GM12878 (cell line): ENCODE data around the gene SCTR. TPM values are rescaled to one million over a fixed set of nuclear protein-coding genes. Genes with fewer than 3 reads are reported as not detected.

Source experiments
- ATAC-seq: fragments of 200-7000 bp; cut with Tn5 transposase; 3 replicates; pipeline ENCODE4 v1.9.1; 2020; ENCODE audit warnings: mild to moderate bottlenecking, moderate library complexity
- BruUV-seq: library from RNA; stranded (reverse); fragments of 400-500 nt; replicated peaks from 2 replicates; lab custom pipeline; 2021; lab: Mats Ljungman, UMichigan
- CTCF ChIA-PET: fragments of 300-600 bp; sonication (Branson Sonifier 250); formaldehyde crosslinking; extraction: SDS; loops from one replicate; lab custom pipeline; 2021; ENCODE audit warnings: inconsistent platforms; lab: Yijun Ruan, JAX
- POLR2A ChIA-PET: fragments of 350-600 bp; formaldehyde crosslinking; extraction: SDS; loops from one replicate; lab custom pipeline; 2021; ENCODE audit warnings: inconsistent platforms; lab: Charles Lee
- RAD21 ChIA-PET: fragments of 300-600 bp; sonication (Branson Sonifier 250); formaldehyde crosslinking; loops from one replicate; lab custom pipeline; 2023; ENCODE audit warnings: antibody characterized with exemption; ENCODE audit not compliant: unreplicated experiment; lab: Charles Lee
- SMC1A ChIA-PET: fragments of 300-600 bp; sonication (Branson Sonifier 250); formaldehyde crosslinking; loops from one replicate; lab custom pipeline; 2023; ENCODE audit not compliant: unreplicated experiment, uncharacterized antibody; lab: Charles Lee
- DNase-seq: peaks from one replicate; pipeline ENCODE4 v3.0.0-alpha.2; 2011; ENCODE audit warnings: low read depth, low spot score
- FAIRE-seq: peaks from 3 replicates; lab custom pipeline; 2011; peaks lifted over from hg19 to GRCh38; lab: Jason Lieb, UNC
- H2AFZ ChIP-seq: 2 replicates; pipeline ENCODE4 v1.6.0; 2011; ENCODE audit warnings: low read depth, low read length, control low read depth; ENCODE audit not compliant: control insufficient read depth
- H3K27ac ChIP-seq: 2 replicates; pipeline ENCODE4 v1.5.1; 2011; ENCODE audit warnings: control low read depth; ENCODE audit not compliant: control insufficient read depth, insufficient read depth
- H3K27me3 ChIP-seq, 2 experiments: replicated peaks in 1 of 2; 2 replicates each; pipeline versions ENCODE4 v1.6.0 to v1.6.1; 2011; ENCODE audit warnings: low read length in 1 of 2; ENCODE audit not compliant: control insufficient read depth in 2 of 2, insufficient read depth in 2 of 2
- H3K36me3 ChIP-seq, 2 experiments: 2 replicates each; pipeline ENCODE4 v1.5.1; 2011; ENCODE audit warnings: low read length in 1 of 2; ENCODE audit not compliant: control insufficient read depth in 2 of 2, insufficient read depth in 2 of 2
- H3K4me1 ChIP-seq: 2 replicates; pipeline ENCODE4 v1.6.1; 2011; ENCODE audit warnings: mild to moderate bottlenecking, low read length, moderate library complexity, mixed read lengths; ENCODE audit not compliant: control insufficient read depth, insufficient read depth
- H3K4me2 ChIP-seq: 2 replicates; pipeline ENCODE4 v1.6.0; 2011; ENCODE audit warnings: control low read depth; ENCODE audit not compliant: control insufficient read depth, insufficient read depth
- H3K4me3 ChIP-seq: fragments of 200-600 bp; sonication (generic); 2 replicates; pipeline ENCODE4 v1.5.1; 2016
- H3K79me2 ChIP-seq: 2 replicates; pipeline ENCODE4 v1.6.0; 2011; ENCODE audit warnings: low read length; ENCODE audit not compliant: control insufficient read depth, insufficient read depth
- H3K9ac ChIP-seq: 2 replicates; pipeline ENCODE4 v1.8.0; 2011; ENCODE audit warnings: low read length, control low read depth, mixed read lengths; ENCODE audit not compliant: control insufficient read depth, insufficient read depth
- H3K9me3 ChIP-seq: replicated peaks from 3 replicates; pipeline ENCODE4 v1.5.1; 2011; ENCODE audit warnings: mild to moderate bottlenecking, low read length; ENCODE audit not compliant: control insufficient read depth, insufficient read depth
- H4K20me1 ChIP-seq: 2 replicates; pipeline ENCODE4 v1.6.0; 2011; ENCODE audit not compliant: control insufficient read depth, insufficient read depth
- ASH2L ChIP-seq: fragments of 300-600, 200-600 bp; sonication (generic); IDR thresholded peaks from 2 replicates; pipeline ENCODE4 v1.6.1; 2017; ENCODE audit warnings: low read depth, mild to moderate bottlenecking, borderline replicate concordance
- BACH1 ChIP-seq: fragments of 450-650 bp; IDR thresholded peaks from 2 replicates; pipeline ENCODE4 v1.6.1; 2017; ENCODE audit warnings: mild to moderate bottlenecking, borderline replicate concordance
- CHD2 ChIP-seq: IDR thresholded peaks from 2 replicates; pipeline ENCODE4 v1.6.1; 2011; ENCODE audit warnings: low read depth, low read length, improper control_type of control experiment, borderline replicate concordance
- EED ChIP-seq: sonication (generic); IDR thresholded peaks from 2 replicates; pipeline ENCODE4 v1.6.1; 2016; ENCODE audit warnings: antibody characterized with exemption, low read depth
- EGR1 ChIP-seq, 2 experiments: IDR thresholded peaks; 1 replicate in 1 of 2; 2 replicates in 1 of 2; pipeline ENCODE4 v1.6.1; 2011 to 2012; ENCODE audit warnings: low read depth in 2 of 2, low read length in 2 of 2, borderline replicate concordance in 1 of 2, mild to moderate bottlenecking in 1 of 2, moderate library complexity in 1 of 2
- EP300 ChIP-seq, 2 experiments: fragments of 150-350 bp in 1 of 2; IDR thresholded peaks; 2 replicates each; pipeline ENCODE4 v1.6.1; 2011 to 2012; ENCODE audit warnings: low read depth in 2 of 2, low read length in 2 of 2, borderline replicate concordance in 1 of 2, improper control_type of control experiment in 1 of 2, inconsistent platforms in 1 of 2; ENCODE audit not compliant: control insufficient read depth in 1 of 2
- HDGF ChIP-seq: fragments of 450-650 bp; IDR thresholded peaks from 2 replicates; pipeline ENCODE4 v1.6.1; 2016; ENCODE audit warnings: antibody characterized with exemption
- HSF1 ChIP-seq: fragments of 150-350 bp; IDR thresholded peaks from 2 replicates; pipeline ENCODE4 v1.6.1; 2014; ENCODE audit warnings: mild to moderate bottlenecking, low read depth, low read length
- MYB ChIP-seq: fragments of 150-350 bp; IDR thresholded peaks from 2 replicates; pipeline ENCODE4 v1.6.1; 2014; ENCODE audit warnings: mild to moderate bottlenecking, low read depth, low read length, borderline replicate concordance
- NR2C1 ChIP-seq: fragments of 450-650 bp; IDR thresholded peaks from 2 replicates; pipeline ENCODE4 v1.6.1; 2017; ENCODE audit warnings: antibody characterized with exemption, mild to moderate bottlenecking, moderate library complexity
- POLR2AphosphoS5 ChIP-seq: IDR thresholded peaks from 2 replicates; pipeline ENCODE4 v1.6.1; 2011; ENCODE audit warnings: mild to moderate bottlenecking, low read length, inconsistent platforms
- RELA ChIP-seq: fragments of 450-650 bp; IDR thresholded peaks from 2 replicates; pipeline ENCODE4 v1.8.0; 2014; ENCODE audit warnings: borderline replicate concordance; ENCODE audit not compliant: partially characterized antibody
- RUNX3 ChIP-seq: IDR thresholded peaks from 2 replicates; pipeline ENCODE4 v1.6.1; 2012; ENCODE audit warnings: low read length, inconsistent platforms
- SMAD1 ChIP-seq: fragments of 450-650 bp; IDR thresholded peaks from 2 replicates; pipeline ENCODE4 v1.6.1; 2018; ENCODE audit warnings: mild to moderate bottlenecking, low read depth; ENCODE audit not compliant: partially characterized antibody
- SUZ12 ChIP-seq: fragments of 200-600 bp; sonication (generic); IDR thresholded peaks from one replicate; pipeline ENCODE4 v1.6.1; 2018; ENCODE audit warnings: antibody characterized with exemption, mild to moderate bottlenecking; ENCODE audit not compliant: unreplicated experiment
- YBX1 ChIP-seq: fragments of 450-650 bp; IDR thresholded peaks from 2 replicates; pipeline ENCODE4 v1.6.1; 2016; ENCODE audit warnings: antibody characterized with exemption
- WGBS: methylation state at CpG from one replicate; pipeline ENCODE4 v1.1.6; 2016; ENCODE audit warnings: low lambda C conversion rate; ENCODE audit not compliant: insufficient replicate concordance, insufficient coverage; ENCODE audit errors: missing lambda C conversion rate; 5-methylcytosine and 5-hydroxymethylcytosine counted together
- in situ Hi-C: fragments of 300-500 bp; cut with MboI; formaldehyde crosslinking; loops from 9 replicates; pipeline ENCODE4 v1.14.3; 2018; ENCODE audit warnings: mixed read lengths
- intact Hi-C: fragments of 100-400 bp; cut with micrococcal nuclease; formaldehyde crosslinking; loops from one replicate; pipeline ENCODE4 v1.14.2; 2022; ENCODE audit not compliant: unreplicated experiment
- polyA plus RNA-seq, 11 experiments: library from polyadenylated mRNA; depleted of rRNA in 4 of 11; unstranded in 6 of 11; stranded (reverse) in 5 of 11; fragments of >200 nt; fragmentation: Nextera tagmentation in 4 of 11; fragmentation: Illumina TruSeq in 1 of 11; extraction: Ambion mirVana in 4 of 11; extraction: Trizol in 1 of 11; gene quantifications; 1 replicate in 1 of 11; 2 replicates in 10 of 11; pipeline versions ENCODE4 v1.2.1 to v1.2.3, GENCODE V29; 2011 to 2016; ENCODE audit warnings: inconsistent platforms in 2 of 11, missing spikeins in 2 of 11, low read depth in 1 of 11
- total RNA-seq, 4 experiments: library from RNA; depleted of rRNA in 3 of 4; stranded (reverse); fragments of >200 nt in 3 of 4; fragmentation: Illumina TruSeq in 1 of 4; extraction: Trizol in 1 of 4; gene quantifications; 2 replicates each; pipeline versions ENCODE4 v1.2.1 to v1.2.3, GENCODE V29; 2013 to 2021

Gene SCTR
- total and polyA plus RNA-seq, 10 of the 15 experiments (the other 5 are each of a cell fraction or from before 2014, with no cell fraction given) = 0.26 TPM; not detected in 9

- ChIA-PET POLR2A (no interaction called here), SMC1A (interaction anchor here (1.3 kb wide), 1 partner anchor 17 kb away, joined by 3 read pairs; no protein-coding TSS in a partner anchor)
- no peak for ATAC-seq
These were observed 81.4 kb downstream of the SCTR start for GRCh38 chr2:119442850-119443249.

GRCh38 chr2:119442226-119442619 lies 82.1 kb downstream of the SCTR start:
- H3K27ac ChIP-seq = no peak overlapping the region
- ChIA-PET POLR2A (no interaction called here), CTCF (interaction anchor here (1.0 to 1.3 kb wide), 4 partner anchors 28 to 44 kb away, joined by 3 to 4 read pairs (median 4); no protein-coding TSS in a partner anchor), SMC1A (interaction anchor here (1.3 kb wide), 1 partner anchor 17 kb away, joined by 3 read pairs; no protein-coding TSS in a partner anchor), RAD21 (no interaction called here)
- DNase-seq = no peak
- H3K4me2 ChIP-seq = no peak overlapping the region
- ATAC-seq = no peak
- no peaks in the 10 kb centered on the region; a peak in 1 of 4 replicates for H3K36me3 ChIP-seq
- H3K9ac ChIP-seq = no peak overlapping the region
- H3K4me3 ChIP-seq = no peak overlapping the region
- in situ Hi-C loops = no loop called here
- no peaks in the 10 kb centered on the region for H3K27me3 ChIP-seq
- H4K20me1 ChIP-seq = no peaks in the 10 kb centered on the region
- FAIRE-seq = no peak
- intact Hi-C loops = no loop called here
- 25% methylated on average over 4 of the region's 7 CpGs for WGBS
- H3K79me2 ChIP-seq = no peaks in the 10 kb centered on the region
- H3K4me1 ChIP-seq = no peaks in the 10 kb centered on the region
- H2AFZ ChIP-seq = no peak overlapping the region
- no peaks in the 10 kb centered on the region for H3K9me3 ChIP-seq
- no TSS peak for BruUV-seq
- no peak for TF ChIP-seq RELA
- TF ChIP-seq SMAD1 = no peak
- no peak for TF ChIP-seq NR2C1
- TF ChIP-seq RUNX3 = no peak
- no peak for TF ChIP-seq CHD2
- no peak for TF ChIP-seq POLR2AphosphoS5
- no peak for TF ChIP-seq HDGF
- TF ChIP-seq EGR1 (IDR thresholded peaks at IDR 0.05; ENCODE audit: borderline replicate concordance in 1 of 2, low read depth in 2 of 2, low read length in 2 of 2) = no peak
- TF ChIP-seq SUZ12 = no peak
- no peak for TF ChIP-seq EED
- TF ChIP-seq HSF1 = no peak
- no peak for TF ChIP-seq YBX1
- no peak for TF ChIP-seq EP300 (IDR thresholded peaks at IDR 0.05; ENCODE audit: borderline replicate concordance in 1 of 2, control insufficient read depth in 1 of 2, low read depth in 2 of 2, low read length in 2 of 2)
- TF ChIP-seq ASH2L = no peak

More at GRCh38 chr2:119442850-119443249, 81.4 kb downstream of the SCTR start:
- no TSS peak for BruUV-seq
- no peaks in the 10 kb centered on the region; a peak in 1 of 4 replicates for H3K36me3 ChIP-seq
- RAD21 ChIA-PET = no interaction called here
- H3K9me3 ChIP-seq = no peaks in the 10 kb centered on the region
- H4K20me1 ChIP-seq = no peaks in the 10 kb centered on the region
- 57% methylated on average over 11 of the region's 11 CpGs for WGBS
- CTCF ChIA-PET = interaction anchor here (1.0 to 1.3 kb wide), 4 partner anchors 27 to 43 kb away, joined by 3 to 4 read pairs (median 4); no protein-coding TSS in a partner anchor
- in situ Hi-C loops = no loop called here
- H2AFZ ChIP-seq = no peak overlapping the region
- H3K9ac ChIP-seq = no peak overlapping the region
- H3K27ac ChIP-seq = no peak overlapping the region
- H3K4me3 ChIP-seq = no peak overlapping the region
- H3K27me3 ChIP-seq = no peaks in the 10 kb centered on the region
- TF ChIP-seq BACH1 = no peak
- no peak for TF ChIP-seq MYB
- no peak for TF ChIP-seq EGR1 (IDR thresholded peaks at IDR 0.05; ENCODE audit: borderline replicate concordance in 1 of 2, low read depth in 2 of 2, low read length in 2 of 2)
- H3K79me2 ChIP-seq = no peaks in the 10 kb centered on the region
- DNase-seq (no peak), FAIRE-seq (no peak)
- no peak overlapping the region for H3K4me2 ChIP-seq
- no peaks in the 10 kb centered on the region for H3K4me1 ChIP-seq
- intact Hi-C loops = no loop called here
